GM23338 (cell line): Measurements from ENCODE around the gene LRBA. TPM values are rescaled to one million over a fixed set of nuclear protein-coding genes. Genes with fewer than 3 reads are reported as not detected.

ENCODE experiments used
- ATAC-seq: fragments of 200-7000 bp; cut with Tn5 transposase; 3 replicates; pipeline ENCODE4 v1.9.1; 2020
- DNase-seq: peaks from one replicate; pipeline ENCODE4 v3.0.0-alpha.2; 2015; ENCODE audit warnings: low spot score
- H2AFZ ChIP-seq: fragments of 200-600 bp; sonication (generic); 2 replicates; pipeline ENCODE4 v1.8.0; 2016; ENCODE audit warnings: antibody characterized with exemption, mild to moderate bottlenecking, moderate library complexity
- H3F3A ChIP-seq: fragments of 200-600 bp; sonication (generic); replicated peaks from 2 replicates; pipeline ENCODE4 v1.8.0; 2017; ENCODE audit warnings: antibody characterized with exemption, mixed run types, low read depth
- H3K27ac ChIP-seq: fragments of 200-600 bp; sonication (generic); 2 replicates; pipeline ENCODE4 v1.6.1; 2016; ENCODE audit warnings: low read depth
- H3K27me3 ChIP-seq: fragments of 200-600 bp; sonication (generic); 2 replicates; pipeline ENCODE4 v1.8.0; 2016; ENCODE audit warnings: mild to moderate bottlenecking, mixed run types, moderate library complexity; ENCODE audit not compliant: insufficient read depth
- H3K36me3 ChIP-seq: fragments of 200-600 bp; sonication (generic); 2 replicates; pipeline ENCODE4 v1.8.0; 2016; ENCODE audit warnings: mild to moderate bottlenecking; ENCODE audit not compliant: insufficient read depth
- H3K4me1 ChIP-seq: fragments of 200-600 bp; sonication (generic); 2 replicates; pipeline ENCODE4 v1.8.0; 2016; ENCODE audit warnings: mild to moderate bottlenecking, moderate library complexity; ENCODE audit not compliant: insufficient read depth
- H3K4me2 ChIP-seq: fragments of 200-600 bp; sonication (generic); 2 replicates; pipeline ENCODE4 v1.7.1; 2017; ENCODE audit warnings: mixed run types
- H3K4me3 ChIP-seq: fragments of 200-600 bp; sonication (generic); 2 replicates; pipeline ENCODE4 v1.6.1; 2016; ENCODE audit warnings: mixed run types
- H3K79me2 ChIP-seq: fragments of 200-600 bp; sonication (generic); replicated peaks from 2 replicates; pipeline ENCODE4 v1.8.0; 2017; ENCODE audit warnings: mild to moderate bottlenecking; ENCODE audit not compliant: insufficient read depth
- H3K9me2 ChIP-seq: fragments of 200-600 bp; sonication (generic); 2 replicates; pipeline ENCODE4 v1.8.0; 2017; ENCODE audit not compliant: insufficient read depth
- H4K20me1 ChIP-seq: fragments of 200-600 bp; sonication (generic); replicated peaks from 2 replicates; pipeline ENCODE4 v1.8.0; 2017; ENCODE audit warnings: mild to moderate bottlenecking; ENCODE audit not compliant: insufficient read depth
- H3K27ac Mint-ChIP-seq: 2 replicates; pipeline ENCODE4 v1.8.0; 2020; ENCODE audit warnings: inconsistent platforms, mild to moderate bottlenecking, moderate library complexity, mixed read lengths
- H3K27me3 Mint-ChIP-seq: 3 replicates; pipeline ENCODE4 v1.8.0; 2022; ENCODE audit warnings: low read depth, mild to moderate bottlenecking, moderate library complexity, mixed read lengths, inconsistent platforms; ENCODE audit not compliant: insufficient read depth, poor library complexity
- H3K36me3 Mint-ChIP-seq: 3 replicates; pipeline ENCODE4 v1.8.0; 2021; ENCODE audit warnings: low read depth, mild to moderate bottlenecking, inconsistent platforms, moderate library complexity, mixed read lengths
- H3K4me1 Mint-ChIP-seq: 3 replicates; pipeline ENCODE4 v1.8.0; 2020; ENCODE audit warnings: mild to moderate bottlenecking, inconsistent platforms, mixed read lengths
- H3K4me3 Mint-ChIP-seq: 3 replicates; pipeline ENCODE4 v1.8.0; 2021; ENCODE audit warnings: moderate library complexity, mild to moderate bottlenecking, inconsistent platforms, mixed read lengths
- H3K9me3 Mint-ChIP-seq: 3 replicates; pipeline ENCODE4 v1.8.0; 2020; ENCODE audit warnings: moderate library complexity, mild to moderate bottlenecking, inconsistent platforms, mixed read lengths
- CREB1 ChIP-seq: fragments of 250-450 bp; sonication (Bioruptor Pico); IDR thresholded peaks from 2 replicates; pipeline ENCODE4 v1.5.0; 2020; ENCODE audit warnings: low read depth, mild to moderate bottlenecking, moderate library complexity
- ETS1 ChIP-seq: IDR thresholded peaks from 2 replicates; pipeline ENCODE4 v1.6.1; 2016; ENCODE audit warnings: antibody characterized with exemption
- EZH2 ChIP-seq: fragments of 200-600 bp; sonication (generic); IDR thresholded peaks from one replicate; pipeline ENCODE4 v1.8.0; 2017; ENCODE audit warnings: antibody characterized with exemption, mild to moderate bottlenecking, low read depth; ENCODE audit not compliant: unreplicated experiment
- JUNB ChIP-seq: IDR thresholded peaks from one replicate; pipeline ENCODE4 v1.6.1; 2016; ENCODE audit warnings: antibody characterized with exemption; ENCODE audit not compliant: unreplicated experiment
- NANOG ChIP-seq: IDR thresholded peaks from 2 replicates; pipeline ENCODE4 v1.6.1; 2016; ENCODE audit warnings: antibody characterized with exemption, borderline replicate concordance
- POLR2AphosphoS5 ChIP-seq: IDR thresholded peaks from 2 replicates; pipeline ENCODE4 v1.6.1; 2016; ENCODE audit warnings: antibody characterized with exemption, low read depth
- STAT1 ChIP-seq: IDR thresholded peaks from one replicate; pipeline ENCODE4 v1.6.1; 2016; ENCODE audit warnings: antibody characterized with exemption; ENCODE audit not compliant: unreplicated experiment
- ZNF114 ChIP-seq: fragments of 250-450 bp; sonication (Bioruptor Pico); IDR thresholded peaks from 2 replicates; pipeline ENCODE4 v1.5.0; 2020; ENCODE audit warnings: mild to moderate bottlenecking, moderate library complexity
- polyA plus RNA-seq: library from polyadenylated mRNA; unstranded; fragments of >200 nt; fragmentation: Nextera tagmentation; extraction: Ambion mirVana; gene quantifications from 2 replicates; pipeline ENCODE4 v1.2.1, GENCODE V29; 2016
- total RNA-seq: library from RNA; depleted of rRNA; stranded (reverse); fragments of >200 nt; shearing (Covaris generic); gene quantifications from 2 replicates; pipeline ENCODE4 v1.2.3, GENCODE V29; 2014

LRBA gene
- total and polyA plus RNA-seq, 2 experiments from 2014 or later, result 23.3 to 126 TPM

DNA sequence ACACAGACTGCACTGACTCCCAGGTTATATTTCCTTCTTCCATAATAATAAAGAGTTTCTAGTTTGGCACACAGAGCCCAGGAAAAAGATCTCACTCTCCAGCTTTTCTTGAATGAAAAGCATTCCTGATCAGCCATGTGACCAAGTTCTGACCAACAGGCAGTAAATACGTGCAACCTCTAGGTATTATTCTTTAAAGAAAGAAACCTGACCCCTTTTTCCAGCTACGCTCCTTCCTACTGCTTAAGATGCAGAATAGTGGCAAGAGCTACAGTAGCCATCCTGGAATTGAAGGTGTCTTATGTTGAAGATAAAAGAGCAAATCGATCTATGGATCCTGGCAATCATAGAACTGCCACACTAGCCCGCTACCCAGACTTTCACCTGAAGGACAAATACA, 76.7 kb downstream of the LRBA start:
- no peaks in the 10 kb centered on the region for H3K27me3 ChIP-seq
- DNase-seq, result peak; percentile 91
- H3K4me2 ChIP-seq, result peak overlapping the region; percentile 18
- H3K9me2 ChIP-seq, result no peaks in the 10 kb centered on the region
- peaks cover 86% of the 10 kb centered on the region for H3K79me2 ChIP-seq
- no peak overlapping the region for H3K4me3 ChIP-seq
- H3K27me3 Mint-ChIP-seq, result peaks cover 2% of the 10 kb centered on the region
- H3K27ac Mint-ChIP-seq, result peak overlapping the region; percentile 78
- H3F3A ChIP-seq, result no peaks in the 10 kb centered on the region
- H3K4me3 Mint-ChIP-seq, result peak overlapping the region; percentile 55
- no peaks in the 10 kb centered on the region for H3K9me3 Mint-ChIP-seq
- TF ChIP-seq CREB1 (CRISPR knock-in tag), result 0 out of 2 replicates have a peak, but pooled peaks have one; percentile 31
- TF ChIP-seq POLR2AphosphoS5, result no peak
- no peak for TF ChIP-seq STAT1
- ATAC-seq, result peak; percentile 99
- 0 out of 2 replicates have a peak, but pooled peaks cover 3% of the 10 kb centered on the region for H4K20me1 ChIP-seq
- H3K27ac ChIP-seq, result no peak overlapping the region
- H3K4me1 ChIP-seq, result peaks cover 10% of the 10 kb centered on the region
- no peaks in the 10 kb centered on the region for H3K36me3 ChIP-seq
- H3K36me3 Mint-ChIP-seq, result no peaks in the 10 kb centered on the region
- H3K4me1 Mint-ChIP-seq, result peaks cover 22% of the 10 kb centered on the region
- no peak overlapping the region for H2AFZ ChIP-seq

DNA sequence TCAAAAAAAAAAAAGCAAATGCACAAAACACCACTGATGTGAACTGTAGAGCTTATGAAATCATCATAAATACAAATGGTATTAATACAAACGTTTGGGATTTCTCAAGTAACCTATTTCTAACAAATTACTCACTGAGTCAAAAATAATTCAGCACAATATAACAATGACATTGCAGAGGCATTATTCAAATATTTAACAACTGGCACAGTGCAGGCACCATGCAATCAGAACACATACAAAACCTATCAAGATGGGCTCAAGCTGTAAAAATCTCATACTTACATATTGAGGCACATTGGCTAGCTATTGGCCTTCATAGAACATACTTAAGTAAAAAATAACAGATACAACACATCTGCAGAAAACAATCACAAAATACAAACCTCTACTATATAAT, 81.1 kb downstream of the LRBA start:
- H3K4me2 ChIP-seq, result no peak overlapping the region
- H3K9me2 ChIP-seq, result no peaks in the 10 kb centered on the region
- TF ChIP-seq ZNF114 (CRISPR knock-in tag) (no peak), NANOG (no peak), ETS1 (no peak), JUNB (no peak), EZH2 (no peak)
- H3K27ac ChIP-seq, result no peak overlapping the region
- Mint-ChIP-seq H3K4me3 (no peak overlapping the region), H3K27ac (no peak overlapping the region), H3K4me1 (peaks cover 15% of the 10 kb centered on the region), H3K27me3 (peaks cover under 1% of the 10 kb centered on the region), H3K9me3 (no peaks in the 10 kb centered on the region), H3K36me3 (no peaks in the 10 kb centered on the region)
- H3K4me3 ChIP-seq, result no peak overlapping the region
- peaks cover 4% of the 10 kb centered on the region for H3K4me1 ChIP-seq
- DNase-seq (no peak), ATAC-seq (no peak)
- H3K79me2 ChIP-seq, result peaks cover 74% of the 10 kb centered on the region
- H2AFZ ChIP-seq, result no peak overlapping the region
- no peaks in the 10 kb centered on the region for H3F3A ChIP-seq
- no peaks in the 10 kb centered on the region for H3K36me3 ChIP-seq
- no peaks in the 10 kb centered on the region for H3K27me3 ChIP-seq
- H4K20me1 ChIP-seq, result no peaks in the 10 kb centered on the region

GRCh38 chr4:150931796-150932195, 83.3 kb downstream of the LRBA start:
- H3K79me2 ChIP-seq, result peaks cover 57% of the 10 kb centered on the region
- ATAC-seq (no peak), DNase-seq (no peak)
- no peaks in the 10 kb centered on the region for H3K9me3 Mint-ChIP-seq
- TF ChIP-seq EZH2 (no peak), CREB1 (CRISPR knock-in tag) (no peak), ZNF114 (CRISPR knock-in tag) (no peak)
- H3K36me3 Mint-ChIP-seq, result peaks cover 7% of the 10 kb centered on the region; the same call in 2 of the 3 replicates
- H3K27me3 ChIP-seq, result no peaks in the 10 kb centered on the region
- H3K36me3 ChIP-seq, result no peaks in the 10 kb centered on the region
- H3K4me2 ChIP-seq, result no peak overlapping the region
- H4K20me1 ChIP-seq, result no peaks in the 10 kb centered on the region
- no peak overlapping the region for H3K4me3 Mint-ChIP-seq
- H3K4me1 ChIP-seq, result no peaks in the 10 kb centered on the region
- no peak overlapping the region for H3K4me3 ChIP-seq
- H3K27ac Mint-ChIP-seq, result no peak overlapping the region
- no peaks in the 10 kb centered on the region for H3K9me2 ChIP-seq
- peaks cover 2% of the 10 kb centered on the region for H3K27me3 Mint-ChIP-seq
- no peaks in the 10 kb centered on the region for H3F3A ChIP-seq
- no peaks in the 10 kb centered on the region; the same call in 2 of the 3 replicates for H3K4me1 Mint-ChIP-seq
- H2AFZ ChIP-seq, result no peak overlapping the region
- no peak overlapping the region for H3K27ac ChIP-seq
